Ishikawa (cell line): ENCODE data around the gene SLC22A24.

Source experiments
- CEBPB ChIP-seq: IDR thresholded peaks from 2 replicates; pipeline ENCODE4 v1.6.1; 2012
- CREB1 ChIP-seq: IDR thresholded peaks from 2 replicates; pipeline ENCODE4 v1.6.1; 2012; ENCODE audit warnings: low read depth
- EP300 ChIP-seq: IDR thresholded peaks from 2 replicates; pipeline ENCODE4 v1.6.1; 2012; ENCODE audit warnings: borderline replicate concordance
- FOXM1 ChIP-seq: IDR thresholded peaks from 2 replicates; pipeline ENCODE4 v1.6.1; 2012; ENCODE audit warnings: low read depth, borderline replicate concordance
- RAD21 ChIP-seq: IDR thresholded peaks from 2 replicates; pipeline ENCODE4 v1.6.1; 2012; ENCODE audit warnings: low read depth
- REST ChIP-seq: IDR thresholded peaks from 2 replicates; pipeline ENCODE4 v1.6.1; 2012; ENCODE audit warnings: low read depth, mild to moderate bottlenecking
- TCF12 ChIP-seq: IDR thresholded peaks from 2 replicates; pipeline ENCODE4 v1.6.1; 2012; ENCODE audit warnings: low read depth
- YY1 ChIP-seq: IDR thresholded peaks from 2 replicates; pipeline ENCODE4 v1.6.1; 2012; ENCODE audit warnings: low read depth
- ZBTB7A ChIP-seq: IDR thresholded peaks from 2 replicates; pipeline ENCODE4 v1.6.1; 2012; ENCODE audit warnings: low read depth
- TF ChIP-seq, protein P1 (sequence below): IDR thresholded peaks from 2 replicates; pipeline ENCODE4 v1.6.1; 2012

GRCh38 chr11:63132985-63133775 is 10.8 kb downstream of the SLC22A24 start:
- TF ChIP-seq REST (no peak), CREB1 (no peak), CEBPB (no peak), FOXM1 (no peak), TCF12 (no peak), YY1 (no peak), RAD21 (no peak), EP300 (no peak), ZBTB7A (no peak)
- TF ChIP-seq, protein P1, sequence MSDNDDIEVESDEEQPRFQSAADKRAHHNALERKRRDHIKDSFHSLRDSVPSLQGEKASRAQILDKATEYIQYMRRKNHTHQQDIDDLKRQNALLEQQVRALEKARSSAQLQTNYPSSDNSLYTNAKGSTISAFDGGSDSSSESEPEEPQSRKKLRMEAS: no peak
